Measurements from ENCODE around the gene C3orf70. TPM values are rescaled to one million over a fixed set of nuclear protein-coding genes. Genes with fewer than 3 reads are reported as not detected.

Gene C3orf70
- total and polyA plus RNA-seq, 2 of the 8 experiments (the other 6 are each of a cell fraction or from before 2014, with no cell fraction given), result 1.7 to 2.0 TPM

DNA sequence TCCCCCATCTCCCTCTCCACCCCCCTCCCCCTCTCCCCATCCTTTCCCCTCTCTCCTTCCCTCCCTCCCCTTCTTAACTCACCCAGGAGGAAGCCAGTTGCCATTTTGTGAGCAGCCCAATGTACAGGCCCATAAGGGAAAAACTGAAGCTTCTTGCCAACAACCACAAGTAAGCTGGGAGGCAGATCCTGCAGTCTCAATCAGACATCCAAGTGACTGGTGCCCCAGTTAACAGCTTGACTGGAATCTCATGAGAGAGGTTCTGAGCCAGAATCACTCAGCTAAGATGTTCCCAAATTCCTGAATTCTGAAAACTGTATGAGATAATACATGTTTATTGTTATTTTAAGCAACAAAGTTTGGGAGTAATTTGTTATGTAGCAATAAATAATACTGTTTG, 90.7 kb downstream of the C3orf70 start:
- Histone ChIP-seq H2BK120ac (replicated peaks; ENCODE audit: low read depth, low read length) (no peak overlapping the region), H4K91ac (replicated peaks; ENCODE audit: insufficient read length, low read length) (no peak overlapping the region), H2AK5ac (ENCODE audit: low read depth, low read length) (no peak overlapping the region), H4K20me1 (replicated peaks in 1 of 2; ENCODE audit: control insufficient read depth in 1 of 2, insufficient read depth in 2 of 2, low read length in 2 of 2) (no peaks in the 10 kb centered on the region), H3K36me3 (ENCODE audit: control insufficient read depth in 2 of 4, insufficient read depth in 4 of 4, low read length in 3 of 4) (no peaks in the 10 kb centered on the region), H3K4me1 (replicated peaks in 1 of 4; ENCODE audit: control insufficient read depth in 3 of 4, insufficient read depth in 4 of 4, low read length in 3 of 4) (no peaks in the 10 kb centered on the region), H4K8ac (ENCODE audit: extremely low read depth, insufficient read depth, low read length) (no peak overlapping the region), H2BK5ac (ENCODE audit: low read depth, low read length) (no peak overlapping the region), H3K9me3 (ENCODE audit: insufficient read depth in 2 of 2, low read depth in 1 of 2, low read length in 1 of 2) (peaks cover 10 to 14% of the 10 kb centered on the region in 2 experiments; a peak in 3 of 4 replicates), H3K4ac (replicated peaks; ENCODE audit: insufficient read length, low read depth, low read length) (no peak overlapping the region), H3K79me2 (ENCODE audit: control insufficient read depth in 1 of 2, insufficient read depth in 2 of 2, low read length in 2 of 2) (no peaks in the 10 kb centered on the region), H3K18ac (ENCODE audit: extremely low read depth, low read length) (no peak overlapping the region), H3K27ac (ENCODE audit: low read depth, low read length) (no peak overlapping the region), H3K4me2 (ENCODE audit: insufficient read depth in 1 of 2, low read depth in 2 of 2, low read length in 2 of 2) (no peak overlapping the region), H2AFZ (ENCODE audit: low read length) (no peak overlapping the region), H3K9ac (replicated peaks in 1 of 4; ENCODE audit: extremely low read depth in 1 of 4, low read depth in 3 of 4, low read length in 3 of 4) (no peak overlapping the region), H2BK20ac (ENCODE audit: low read length) (no peak overlapping the region), H3K14ac (ENCODE audit: insufficient read length) (no peak overlapping the region), H3K4me3 (ENCODE audit: extremely low read depth in 1 of 4, insufficient read depth in 2 of 4, low read depth in 3 of 4, low read length in 4 of 4) (no peak overlapping the region), H3K27me3 (replicated peaks in 1 of 4; ENCODE audit: control insufficient read depth in 3 of 4, extremely low read depth in 1 of 4, insufficient read depth in 3 of 4, low read length in 3 of 4) (no peaks in the 10 kb centered on the region), H3K23ac (ENCODE audit: insufficient read length) (no peak overlapping the region), H3K56ac (replicated peaks; ENCODE audit: insufficient read length, low read depth, low read length) (no peak overlapping the region), H3K79me1 (ENCODE audit: low read depth, low read length) (no peaks in the 10 kb centered on the region), H4K5ac (ENCODE audit: insufficient read length, low read depth, low read length) (no peak overlapping the region), H2BK12ac (ENCODE audit: low read depth, low read length) (no peak overlapping the region), H2BK15ac (ENCODE audit: low read length) (no peak overlapping the region), H3K23me2 (ENCODE audit: low read depth, low read length) (no peaks in the 10 kb centered on the region)
- POLR2A ChIA-PET (ENCODE audit: partially characterized antibody), result interaction anchor here (1.0 kb wide), 1 partner anchor 67 kb away, joined by 4 read pairs; no protein-coding TSS in a partner anchor
- TF ChIP-seq CREB1 (IDR thresholded peaks at IDR 0.05) (no peak), CTBP2 (IDR thresholded peaks at IDR 0.05; ENCODE audit: borderline replicate concordance, insufficient read depth, insufficient read length, low read length) (no peak), RXRA (IDR thresholded peaks at IDR 0.05; ENCODE audit: insufficient read depth, low read depth, low read length) (no peak), SP1 (IDR thresholded peaks at IDR 0.05; ENCODE audit: low read depth, low read length) (no peak), SRF (IDR thresholded peaks at IDR 0.05; ENCODE audit: low read depth, low read length) (no peak), RBBP5 (IDR thresholded peaks at IDR 0.05; ENCODE audit: borderline replicate concordance, low read depth, low read length) (no peak), JUN (IDR thresholded peaks at IDR 0.05; ENCODE audit: low read depth, low read length) (no peak), POLR2A (IDR thresholded peaks at IDR 0.05; ENCODE audit: control extremely low read depth in 1 of 2, low read depth in 2 of 2, low read length in 2 of 2) (no peak), POLR2AphosphoS5 (IDR thresholded peaks at IDR 0.05; ENCODE audit: low read depth, low read length) (no peak), HDAC2 (IDR thresholded peaks at IDR 0.05; ENCODE audit: borderline replicate concordance in 1 of 2, low read depth in 2 of 2, low read length in 2 of 2) (no peak), TEAD4 (IDR thresholded peaks at IDR 0.05; ENCODE audit: low read depth, low read length) (no peak), KDM5A (IDR thresholded peaks at IDR 0.05; ENCODE audit: low read length) (no peak)
- TF ChIP-seq, protein P1, sequence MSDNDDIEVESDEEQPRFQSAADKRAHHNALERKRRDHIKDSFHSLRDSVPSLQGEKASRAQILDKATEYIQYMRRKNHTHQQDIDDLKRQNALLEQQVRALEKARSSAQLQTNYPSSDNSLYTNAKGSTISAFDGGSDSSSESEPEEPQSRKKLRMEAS (IDR thresholded peaks at IDR 0.05), result no peak
- CTCF ChIA-PET (ENCODE audit: partially characterized antibody), result interaction anchor here (10.4 kb wide), 1 partner anchor 14 kb away, joined by 97 read pairs; no protein-coding TSS in a partner anchor
- no peak for FAIRE-seq
- DNase-seq (ENCODE audit: low read depth in 1 of 2, low spot score in 2 of 2), result no peak
